HEK293 (cell line): ENCODE measurements around the gene ACOD1.

Experiments
- CTCF ChIP-seq: fragments of 450-650 bp; formaldehyde crosslinking; IDR thresholded peaks from 2 replicates; pipeline ENCODE4 v1.5.1; 2016; ENCODE audit warnings: missing biosample characterization, missing genetic modification characterization
- ZNF514 ChIP-seq: fragments of 450-650 bp; formaldehyde crosslinking; IDR thresholded peaks from 2 replicates; pipeline ENCODE4 v1.5.1; 2016; ENCODE audit warnings: missing biosample characterization, missing genetic modification characterization

- TF ChIP-seq CTCF (no peak), ZNF514 (tag by site-specific recombination) (no peak)
These were observed 35.4 kb downstream of the ACOD1 start for GRCh38 chr13:76983676-76984075.
